Smooth muscle cell (in vitro differentiated cells): ENCODE results near the gene B3GALT2. TPM values are rescaled to one million over a fixed set of nuclear protein-coding genes. Genes with fewer than 3 reads are reported as not detected.

ENCODE experiments used
- DNase-seq: peaks from one replicate; lab custom pipeline; 2025; ENCODE audit not compliant: unreplicated experiment; lab: John Stamatoyannopoulos, UW
- H2AFZ ChIP-seq: fragments of 200-600 bp; sonication (generic); 2 replicates; pipeline ENCODE4 v1.6.0; 2016; ENCODE audit warnings: antibody characterized with exemption, low read depth, mild to moderate bottlenecking
- H3F3A ChIP-seq: fragments of 200-600 bp; sonication (generic); 2 replicates; pipeline ENCODE4 v1.6.0; 2017; ENCODE audit warnings: antibody characterized with exemption, low read depth
- H3K27ac ChIP-seq: fragments of 200-600 bp; sonication (generic); 2 replicates; pipeline ENCODE4 v1.5.1; 2016; ENCODE audit warnings: low read depth, mild to moderate bottlenecking
- H3K27me3 ChIP-seq: fragments of 200-600 bp; sonication (generic); 2 replicates; pipeline ENCODE4 v1.6.1; 2016; ENCODE audit warnings: low read depth, mild to moderate bottlenecking
- H3K36me3 ChIP-seq: fragments of 200-600 bp; sonication (generic); 2 replicates; pipeline ENCODE4 v1.5.1; 2016; ENCODE audit warnings: low read depth
- H3K4me1 ChIP-seq: fragments of 200-600 bp; sonication (generic); 2 replicates; pipeline ENCODE4 v1.5.1; 2016; ENCODE audit warnings: low read depth
- H3K4me2 ChIP-seq: fragments of 200-600 bp; sonication (generic); 2 replicates; pipeline ENCODE4 v1.6.0; 2016; ENCODE audit warnings: mild to moderate bottlenecking
- H3K4me3 ChIP-seq: fragments of 200-600 bp; sonication (generic); 2 replicates; pipeline ENCODE4 v1.5.1; 2016; ENCODE audit warnings: mild to moderate bottlenecking
- H3K79me2 ChIP-seq: fragments of 200-600 bp; sonication (generic); 2 replicates; pipeline ENCODE4 v1.6.0; 2016; ENCODE audit warnings: low read depth, mild to moderate bottlenecking
- H3K9ac ChIP-seq: fragments of 200-600 bp; sonication (generic); 2 replicates; pipeline ENCODE4 v1.6.0; 2016; ENCODE audit warnings: low read depth
- H3K9me3 ChIP-seq: fragments of 200-600 bp; sonication (generic); replicated peaks from 2 replicates; pipeline ENCODE4 v1.5.1; 2016; ENCODE audit warnings: low read depth
- H4K20me1 ChIP-seq: fragments of 200-600 bp; sonication (generic); 2 replicates; pipeline ENCODE4 v1.6.0; 2016; ENCODE audit warnings: low read depth
- WGBS: methylation state at CpG from one replicate; pipeline ENCODE4 v1.1.7; 2016; ENCODE audit warnings: low lambda C conversion rate; 5-methylcytosine and 5-hydroxymethylcytosine counted together
- polyA plus RNA-seq: library from polyadenylated mRNA; unstranded; fragments of >200 nt; fragmentation: Nextera tagmentation; extraction: Ambion mirVana; gene quantifications from 2 replicates; pipeline ENCODE4 v1.2.1, GENCODE V29; 2016
- total RNA-seq: library from RNA; depleted of rRNA; stranded (reverse); fragments of >200 nt; gene quantifications from 2 replicates; pipeline ENCODE4 v1.2.3, GENCODE V29; 2014
- TF ChIP-seq, protein P1 (sequence below): fragments of 200-600 bp; sonication (generic); IDR thresholded peaks from 2 replicates; pipeline ENCODE4 v1.5.1; 2017; ENCODE audit warnings: borderline replicate concordance, mild to moderate bottlenecking, antibody characterized with exemption; ENCODE audit not compliant: insufficient read depth, poor library complexity, severe bottlenecking

The B3GALT2 gene
- total and polyA plus RNA-seq, 2 experiments from 2014 or later: not detected

- H3K4me1 ChIP-seq: peaks cover 14% of the 10 kb centered on the region
- TF ChIP-seq, protein P1, sequence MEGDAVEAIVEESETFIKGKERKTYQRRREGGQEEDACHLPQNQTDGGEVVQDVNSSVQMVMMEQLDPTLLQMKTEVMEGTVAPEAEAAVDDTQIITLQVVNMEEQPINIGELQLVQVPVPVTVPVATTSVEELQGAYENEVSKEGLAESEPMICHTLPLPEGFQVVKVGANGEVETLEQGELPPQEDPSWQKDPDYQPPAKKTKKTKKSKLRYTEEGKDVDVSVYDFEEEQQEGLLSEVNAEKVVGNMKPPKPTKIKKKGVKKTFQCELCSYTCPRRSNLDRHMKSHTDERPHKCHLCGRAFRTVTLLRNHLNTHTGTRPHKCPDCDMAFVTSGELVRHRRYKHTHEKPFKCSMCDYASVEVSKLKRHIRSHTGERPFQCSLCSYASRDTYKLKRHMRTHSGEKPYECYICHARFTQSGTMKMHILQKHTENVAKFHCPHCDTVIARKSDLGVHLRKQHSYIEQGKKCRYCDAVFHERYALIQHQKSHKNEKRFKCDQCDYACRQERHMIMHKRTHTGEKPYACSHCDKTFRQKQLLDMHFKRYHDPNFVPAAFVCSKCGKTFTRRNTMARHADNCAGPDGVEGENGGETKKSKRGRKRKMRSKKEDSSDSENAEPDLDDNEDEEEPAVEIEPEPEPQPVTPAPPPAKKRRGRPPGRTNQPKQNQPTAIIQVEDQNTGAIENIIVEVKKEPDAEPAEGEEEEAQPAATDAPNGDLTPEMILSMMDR: no peak
- peaks cover 100% of the 10 kb centered on the region for H4K20me1 ChIP-seq
- H3K9me3 ChIP-seq: no peaks in the 10 kb centered on the region
- H3K27me3 ChIP-seq: no peaks in the 10 kb centered on the region
- H3F3A ChIP-seq: no peaks in the 10 kb centered on the region
- 100% methylated on average over 1 of the region's 1 CpG for WGBS
- no peak overlapping the region for H3K9ac ChIP-seq
- peaks cover 65% of the 10 kb centered on the region for H3K79me2 ChIP-seq
- H2AFZ ChIP-seq: no peak overlapping the region
- no peak overlapping the region for H3K4me2 ChIP-seq
- H3K4me3 ChIP-seq: peak overlapping the region; percentile 26
- H3K36me3 ChIP-seq: no peaks in the 10 kb centered on the region
- DNase-seq: no peak
- H3K27ac ChIP-seq: no peak overlapping the region
Observed at GRCh38 chr1:193184776-193185175, 1.6 kb downstream of the B3GALT2 start.

DNA sequence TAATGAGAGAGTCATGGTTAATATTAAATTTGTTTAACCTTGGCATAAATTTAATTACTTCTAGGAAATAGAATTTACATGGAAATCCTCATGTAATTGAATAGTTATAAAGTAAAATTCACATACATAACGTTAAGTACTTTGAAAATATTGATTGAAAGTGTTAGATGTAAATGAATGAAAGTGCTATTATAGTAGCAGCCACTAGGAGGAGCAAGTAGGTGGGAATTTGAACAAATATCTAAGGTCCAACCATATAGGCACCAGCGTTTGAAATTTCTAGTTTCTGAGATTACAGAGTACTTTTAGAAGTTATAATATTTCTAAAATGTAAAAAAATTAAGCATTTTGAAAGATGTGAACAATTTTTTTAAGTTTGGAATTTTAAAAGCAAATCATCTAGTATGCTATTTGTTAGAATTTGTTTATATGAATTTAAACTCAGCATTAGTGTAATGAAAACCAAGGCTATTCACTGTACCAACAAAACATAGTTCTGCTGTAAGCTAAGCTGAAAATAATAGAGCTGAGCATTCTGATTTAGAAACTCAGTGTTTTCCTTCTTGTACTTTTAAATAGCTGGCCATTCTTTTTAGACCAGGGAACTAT, 3.3 kb downstream of the B3GALT2 start:
- Histone ChIP-seq H3K4me3 (peak overlapping the region; percentile 26), H3F3A (no peaks in the 10 kb centered on the region), H3K9me3 (no peaks in the 10 kb centered on the region), H3K79me2 (peaks cover 61% of the 10 kb centered on the region), H3K27me3 (no peaks in the 10 kb centered on the region), H2AFZ (no peak overlapping the region), H3K4me2 (peak overlapping the region; percentile 71), H3K4me1 (peaks cover 14% of the 10 kb centered on the region), H3K9ac (no peak overlapping the region), H4K20me1 (peaks cover 99% of the 10 kb centered on the region), H3K27ac (no peak overlapping the region), H3K36me3 (no peaks in the 10 kb centered on the region)
- 5% methylated on average over 2 of the region's 2 CpGs for WGBS
- no peak for DNase-seq
- TF ChIP-seq, protein P1: peak; percentile 84

GRCh38 chr1:193181985-193182384, 4.4 kb downstream of the B3GALT2 start:
- no peak overlapping the region for H3K4me2 ChIP-seq
- peak overlapping the region; percentile 26 for H3K4me3 ChIP-seq
- no peaks in the 10 kb centered on the region for H3F3A ChIP-seq
- no peak overlapping the region for H2AFZ ChIP-seq
- DNase-seq: no peak
- no peak overlapping the region for H3K9ac ChIP-seq
- H4K20me1 ChIP-seq: peaks cover 96% of the 10 kb centered on the region
- peak overlapping the region; percentile 19 for H3K27ac ChIP-seq
- peaks cover 57% of the 10 kb centered on the region for H3K79me2 ChIP-seq
- WGBS: 87% methylated on average over 2 of the region's 2 CpGs
- no peaks in the 10 kb centered on the region for H3K27me3 ChIP-seq
- peaks cover 14% of the 10 kb centered on the region for H3K4me1 ChIP-seq
- TF ChIP-seq, protein P1: no peak
- no peaks in the 10 kb centered on the region for H3K36me3 ChIP-seq
- H3K9me3 ChIP-seq: no peaks in the 10 kb centered on the region

DNA sequence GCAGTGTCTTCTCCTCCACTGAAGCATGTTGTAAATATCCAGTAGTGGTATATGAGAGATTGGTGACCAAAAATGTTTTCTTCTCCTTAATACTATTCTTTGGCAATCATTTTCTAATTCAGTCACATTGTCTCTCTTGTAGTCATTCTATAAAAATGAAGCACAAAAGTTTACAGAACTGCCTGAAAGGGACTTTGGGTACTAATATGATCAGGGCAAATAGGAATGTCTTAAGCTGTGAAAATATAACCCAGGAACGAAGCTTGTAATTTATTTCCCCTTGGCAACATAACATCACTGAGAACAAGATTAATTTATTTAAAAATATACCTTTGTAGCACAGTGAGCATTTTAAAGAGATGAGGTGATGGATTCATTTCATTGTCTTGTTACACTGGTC, 4.9 kb downstream of the B3GALT2 start:
- WGBS: 91% methylated on average over 1 of the region's 1 CpG
- H3K79me2 ChIP-seq: peaks cover 61% of the 10 kb centered on the region
- H3F3A ChIP-seq: no peaks in the 10 kb centered on the region
- no peaks in the 10 kb centered on the region for H3K9me3 ChIP-seq
- no peak overlapping the region for H3K9ac ChIP-seq
- TF ChIP-seq, protein P1: no peak
- peaks cover 11% of the 10 kb centered on the region for H3K4me1 ChIP-seq
- H2AFZ ChIP-seq: no peak overlapping the region
- no peaks in the 10 kb centered on the region for H3K36me3 ChIP-seq
- peaks cover 96% of the 10 kb centered on the region for H4K20me1 ChIP-seq
- DNase-seq: no peak
- H3K4me2 ChIP-seq: no peak overlapping the region
- H3K27ac ChIP-seq: peak overlapping the region; percentile 8
- no peaks in the 10 kb centered on the region for H3K27me3 ChIP-seq
- H3K4me3 ChIP-seq: no peak overlapping the region
